K562 (cell line): Measurements from ENCODE around the gene GABARAP. TPM values are rescaled to one million over a fixed set of nuclear protein-coding genes. Genes with fewer than 3 reads are reported as not detected.

Experiments used
- CBX5 ChIP-seq: IDR thresholded peaks from 2 replicates; pipeline ENCODE4 v1.6.1; 2014; ENCODE audit warnings: low read depth, borderline replicate concordance
- CHD7 ChIP-seq: fragments of 200-600 bp; sonication (generic); IDR thresholded peaks from one replicate; pipeline ENCODE4 v1.6.1; 2012; ENCODE audit warnings: mild to moderate bottlenecking, low read depth, low read length, inconsistent platforms
- ELK3 ChIP-seq: fragments of 450-650 bp; formaldehyde crosslinking; IDR thresholded peaks from 2 replicates; pipeline ENCODE4 v1.4.0; 2020; ENCODE audit warnings: mild to moderate bottlenecking
- HDAC6 ChIP-seq: IDR thresholded peaks from 2 replicates; pipeline ENCODE4 v1.6.1; 2012; ENCODE audit warnings: low read depth, mild to moderate bottlenecking, control low read depth, inconsistent platforms, low read length, moderate library complexity
- HIVEP1 ChIP-seq: fragments of 250-450 bp; sonication (Bioruptor Pico); IDR thresholded peaks from 2 replicates; pipeline ENCODE4 v1.4.0; 2020; ENCODE audit warnings: mild to moderate bottlenecking
- HNRNPL ChIP-seq: fragments of 200-400 bp; formaldehyde crosslinking; IDR thresholded peaks from 2 replicates; pipeline ENCODE4 v1.6.1; 2017; ENCODE audit warnings: low read depth, mild to moderate bottlenecking, low read length
- ID3 ChIP-seq, 2 experiments: fragments of 250-450 bp in 1 of 2; fragments of 450-650 bp in 1 of 2; sonication (Bioruptor Pico) in 1 of 2; IDR thresholded peaks; 2 replicates each; pipeline versions ENCODE4 v1.6.1 to v1.8.0; 2016 to 2021; ENCODE audit warnings: mild to moderate bottlenecking in 2 of 2, moderate library complexity in 2 of 2, missing compliant biosample characterization in 1 of 2, missing genetic modification characterization in 1 of 2
- L3MBTL2 ChIP-seq: fragments of 450-650 bp; IDR thresholded peaks from 2 replicates; pipeline ENCODE4 v1.6.1; 2016; ENCODE audit warnings: mild to moderate bottlenecking, moderate library complexity
- NR0B1 ChIP-seq: fragments of 450-650 bp; IDR thresholded peaks from one replicate; pipeline ENCODE4 v1.6.1; 2018; ENCODE audit warnings: mild to moderate bottlenecking, moderate library complexity; ENCODE audit not compliant: partially characterized antibody
- polyA plus RNA-seq, 8 experiments: library from polyadenylated mRNA; depleted of rRNA in 4 of 8; stranded (reverse) in 5 of 8; unstranded in 3 of 8; fragments of >200 nt; fragmentation: Nextera tagmentation in 2 of 8; fragmentation: Illumina TruSeq in 1 of 8; extraction: Ambion mirVana in 2 of 8; extraction: Trizol in 1 of 8; gene quantifications; 2 replicates each; pipeline versions ENCODE4 v1.2.1 to v1.2.3, GENCODE V29; 2011 to 2014; ENCODE audit warnings: inconsistent platforms in 1 of 8, missing spikeins in 1 of 8
- total RNA-seq, 7 experiments: library from RNA; depleted of rRNA in 6 of 7; stranded (reverse); fragments of >200 nt in 6 of 7; fragmentation: Illumina TruSeq in 2 of 7; extraction: Trizol in 2 of 7; gene quantifications; 2 replicates each; pipeline versions ENCODE4 v1.2.1 to v1.2.3, GENCODE V29; 2011 to 2021; ENCODE audit warnings: low replicate concordance in 1 of 7

Gene GABARAP
- total and polyA plus RNA-seq, 9 of the 15 experiments (the other 6 are each of a cell fraction or from before 2014, with no cell fraction given) = 47.5 to 373 (median 152) TPM

GRCh38 chr17:7281074-7281952 lies 39.1 kb upstream of the GABARAP start, which contains the start of gene SLC2A4 (continued):
- no peak for TF ChIP-seq ELK3 (CRISPR knock-in tag)
- no peak for TF ChIP-seq HDAC6
- no peak for TF ChIP-seq NR0B1
- no peak for TF ChIP-seq ID3 (CRISPR knock-in tag; IDR thresholded peaks at IDR 0.05)
- no peak for TF ChIP-seq ID3 (tag; IDR thresholded peaks at IDR 0.05)
- no peak for TF ChIP-seq HNRNPL
- TF ChIP-seq CHD7 = no peak
- TF ChIP-seq HIVEP1 (CRISPR knock-in tag) = no peak
- TF ChIP-seq CBX5 = no peak
- TF ChIP-seq L3MBTL2 = peak; percentile 38
